GM21717 (cell line): ENCODE results near the gene ADAP2.
"Not testable (repeated sequence)": the region's sequence is repeated elsewhere in the genome, so short reads cannot be mapped to it uniquely, and the experiment has no call there.

Experiments
- ATAC-seq: cut with Tn5 transposase; IDR thresholded peaks from one replicate; pipeline ENCODE4 v1.9.1; 2021; ENCODE audit warnings: mild to moderate bottlenecking, moderate library complexity; ENCODE audit not compliant: unreplicated experiment

ADAP2 gene

GRCh38 chr17:30921544-30922196 lies at the start of gene ADAP2:
TSS of gene ADAP2 (plus strand) at chr17:30921945. CDS start at chr17:30922015, 70 bp downstream.
- ATAC-seq: no peak

DNA sequence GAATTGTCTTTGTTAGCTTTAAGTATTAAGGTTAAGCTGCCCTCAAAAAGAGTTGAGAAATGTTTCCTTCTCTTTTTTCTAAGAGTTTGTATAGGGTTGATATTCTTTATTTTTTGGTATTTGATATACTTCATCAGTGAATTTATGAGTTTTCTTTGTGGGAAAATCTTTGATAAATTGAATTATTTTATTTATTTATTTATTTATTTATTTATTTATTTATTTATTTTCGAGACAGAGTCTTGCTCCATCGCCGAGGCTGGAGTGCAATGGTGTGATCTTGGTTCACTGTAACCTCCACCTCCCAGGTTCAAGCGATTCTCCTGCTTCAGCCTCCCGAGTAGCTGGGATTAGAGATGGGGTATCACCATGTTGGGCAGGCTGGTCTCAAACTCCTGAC lies 35.6 kb upstream of the ADAP2 start:
- ATAC-seq: no peak

GRCh38 chr17:30894236-30894635 lies 27.5 kb upstream of the ADAP2 start:
- ATAC-seq: no peak

DNA sequence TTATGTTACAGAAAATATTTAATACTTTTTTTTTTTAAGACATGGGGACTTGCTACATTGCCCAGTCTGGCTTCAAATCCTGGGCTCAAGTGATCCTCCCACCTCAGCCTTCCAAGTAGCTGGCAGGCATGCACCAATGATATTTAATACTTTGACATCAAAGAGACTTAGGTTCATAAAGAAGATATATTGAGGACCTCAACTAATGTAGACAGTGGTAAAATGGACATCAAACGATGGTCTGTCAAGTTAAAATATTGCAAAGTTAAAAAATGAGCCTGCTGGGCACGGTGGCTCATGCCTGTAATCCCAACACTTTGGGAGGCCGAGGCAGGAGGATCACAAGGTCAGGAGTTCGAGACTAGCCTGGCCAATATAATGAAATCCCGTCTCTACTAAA lies 24.4 kb upstream of the ADAP2 start:
- ATAC-seq: no peak

- no peak for ATAC-seq
Observed at GRCh38 chr17:30905742-30906100, 16.0 kb upstream of the ADAP2 start.

GRCh38 chr17:30906101-30906911 lies 15.4 kb upstream of the ADAP2 start, which contains the start of gene TEFM:
TSS of gene TEFM (minus strand) at chr17:30906238. CDS start at chr17:30906198, 40 bp downstream.
- peak; percentile 81 for ATAC-seq

DNA sequence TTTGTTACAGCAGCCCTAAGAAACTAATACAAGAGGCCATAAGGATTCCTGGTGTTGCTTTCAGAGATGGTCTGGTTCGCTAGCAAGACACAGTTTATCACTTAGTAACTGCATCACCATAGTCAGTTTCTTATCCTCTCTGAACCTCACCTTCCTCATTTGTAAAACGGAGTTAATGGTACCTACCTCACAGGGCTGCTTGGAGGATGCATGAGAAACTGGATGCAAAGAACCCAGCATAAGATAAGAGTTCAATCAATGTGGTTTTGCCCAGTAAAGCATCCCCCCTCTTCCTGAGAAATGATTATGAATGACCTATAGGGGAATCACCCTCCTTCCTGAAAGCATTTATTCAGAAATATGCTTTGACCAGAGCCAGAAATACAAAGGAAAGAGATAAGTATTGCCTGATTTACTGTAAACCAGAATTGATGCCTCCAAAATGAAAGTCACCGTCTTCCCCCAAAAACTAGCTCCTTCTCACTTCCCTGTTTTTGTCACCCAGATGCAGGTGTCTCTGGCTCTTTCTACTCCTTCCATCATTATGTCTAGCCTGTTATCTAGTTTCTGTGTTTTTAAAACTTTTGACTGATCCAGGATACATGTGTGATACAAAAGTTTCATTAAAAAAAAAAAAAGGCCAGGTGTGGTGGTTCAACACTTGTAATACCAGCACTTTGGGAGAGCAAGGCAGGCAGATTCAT lies 12.9 kb upstream of the ADAP2 start:
- ATAC-seq: no peak

- ATAC-seq: not testable (repeated sequence)
Observed at GRCh38 chr17:30910151-30910550, 11.6 kb upstream of the ADAP2 start.

DNA sequence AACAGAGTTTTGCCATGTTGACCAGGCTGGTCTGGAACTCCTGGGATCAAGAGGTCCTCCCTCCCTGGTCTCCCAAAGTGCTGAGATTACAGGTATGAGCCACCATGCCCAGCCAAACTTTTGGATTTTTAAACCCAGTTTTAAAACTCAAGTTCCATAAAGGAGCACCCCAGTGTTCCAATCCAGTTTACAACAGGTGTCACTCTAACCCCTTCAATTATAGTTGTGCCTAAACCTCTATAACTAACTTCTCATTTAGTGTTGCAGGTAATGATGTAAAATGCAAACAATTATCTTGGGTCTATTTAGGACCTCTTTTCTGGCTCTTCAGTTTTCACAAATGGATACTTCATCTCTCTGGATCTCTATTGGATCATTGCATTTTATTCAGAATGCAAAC lies 7.8 kb upstream of the ADAP2 start:
- ATAC-seq: no peak

DNA sequence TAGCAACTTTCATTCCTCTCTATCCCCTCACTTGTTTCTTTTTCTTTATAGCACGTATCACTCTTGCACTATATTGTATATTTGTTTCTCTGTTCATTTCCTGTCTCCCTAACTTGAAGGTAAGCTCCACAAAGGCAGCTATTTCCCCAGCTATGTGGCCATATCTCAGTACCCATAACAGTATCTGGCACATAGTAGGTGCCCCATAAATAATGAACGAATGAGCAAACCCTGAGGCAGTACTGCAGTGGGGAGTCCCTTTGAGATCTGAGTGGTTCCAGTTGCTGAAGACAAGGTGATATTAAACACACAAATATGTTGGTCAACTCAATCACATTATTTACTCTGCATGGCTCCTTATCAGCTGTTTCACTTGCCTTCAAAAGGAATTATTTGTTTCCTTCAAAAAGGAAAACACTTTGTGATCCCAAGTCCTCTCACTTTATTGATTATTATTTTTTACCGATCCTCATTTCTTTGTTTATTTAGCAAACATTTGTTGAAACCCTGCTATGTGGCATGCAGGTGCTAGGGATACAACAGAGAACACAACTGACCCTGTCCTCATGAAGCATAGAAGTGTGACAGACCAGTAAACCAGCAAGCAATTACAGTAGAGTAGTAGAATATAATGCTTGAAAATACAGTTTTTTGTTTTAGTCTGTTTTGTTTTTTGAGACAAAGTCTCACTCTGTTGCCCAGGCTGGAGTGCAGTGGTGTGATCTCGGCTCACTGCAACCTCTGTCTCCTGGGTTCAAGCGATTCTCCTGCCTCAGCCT lies 5.7 kb upstream of the ADAP2 start:
- ATAC-seq: no peak

- ATAC-seq: no peak
Observed at GRCh38 chr17:30917050-30917449, 4.7 kb upstream of the ADAP2 start.

DNA sequence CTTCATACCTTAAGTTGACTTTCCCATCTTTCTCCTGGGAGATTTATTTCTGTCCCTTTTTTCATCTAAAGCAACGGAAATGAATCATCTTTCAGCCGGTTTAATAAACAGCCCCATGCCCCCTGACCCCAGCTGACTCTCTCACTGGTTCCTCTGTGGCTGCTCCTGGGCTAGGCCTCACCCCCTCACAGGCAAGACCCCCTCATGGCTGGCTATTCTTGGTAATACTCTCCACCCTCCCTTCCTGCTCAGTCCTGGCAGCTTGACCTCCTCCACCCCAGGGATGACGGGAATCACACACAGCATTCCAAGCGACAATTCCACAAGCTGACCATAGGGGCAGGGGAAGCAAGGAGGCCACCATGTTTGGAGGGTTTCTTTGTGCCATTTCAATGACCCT lies 1.5 kb upstream of the ADAP2 start:
- no peak for ATAC-seq

GRCh38 chr17:30920683-30921543 lies 832 bp upstream of the ADAP2 start:
- no peak for ATAC-seq

DNA sequence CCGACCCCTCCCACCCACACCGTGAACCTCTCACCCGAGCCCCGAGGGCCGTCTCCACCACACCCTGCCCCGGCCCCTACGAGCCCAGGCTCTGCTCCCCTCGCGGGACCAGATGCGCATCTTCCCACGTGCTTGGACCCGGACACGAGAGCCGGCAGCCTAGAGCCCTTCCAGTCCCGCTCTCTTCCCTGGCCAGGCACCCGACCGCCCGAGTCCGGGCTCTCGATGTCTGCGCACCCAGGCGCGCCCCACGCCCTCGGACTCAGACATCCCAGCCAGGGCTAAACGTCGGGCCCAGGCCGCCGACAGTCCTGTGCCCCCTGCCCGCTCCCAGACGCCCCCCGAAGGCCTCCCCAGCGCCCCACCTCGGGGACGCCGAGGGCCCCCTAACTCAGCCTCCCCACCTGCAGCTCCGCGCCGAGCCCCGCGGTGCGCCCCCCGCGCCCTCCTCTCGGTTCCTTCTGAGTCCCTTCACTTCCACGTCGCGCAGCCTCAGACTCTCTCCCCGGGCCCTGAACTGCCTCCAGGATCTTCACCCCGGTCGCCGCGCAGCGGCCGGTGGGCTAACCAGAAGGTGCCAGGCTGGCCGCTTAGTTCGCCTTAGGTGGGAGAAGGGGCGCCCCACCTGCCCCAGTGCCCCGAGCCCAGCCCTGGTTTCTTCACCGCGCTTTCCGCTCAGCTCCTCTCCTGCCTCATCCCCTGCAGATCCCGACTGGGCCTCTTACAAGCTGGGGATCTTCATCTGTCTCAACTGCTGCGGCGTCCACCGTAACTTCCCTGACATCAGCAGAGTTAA lies 688 bp downstream of the ADAP2 start:
- ATAC-seq: no peak

GRCh38 chr17:30924341-30924740 lies 2.6 kb downstream of the ADAP2 start:
- no peak for ATAC-seq

GRCh38 chr17:30926516-30926915 lies 4.8 kb downstream of the ADAP2 start:
- ATAC-seq: no peak

- ATAC-seq: no peak
Observed at GRCh38 chr17:30927756-30928155, 6.0 kb downstream of the ADAP2 start.

DNA sequence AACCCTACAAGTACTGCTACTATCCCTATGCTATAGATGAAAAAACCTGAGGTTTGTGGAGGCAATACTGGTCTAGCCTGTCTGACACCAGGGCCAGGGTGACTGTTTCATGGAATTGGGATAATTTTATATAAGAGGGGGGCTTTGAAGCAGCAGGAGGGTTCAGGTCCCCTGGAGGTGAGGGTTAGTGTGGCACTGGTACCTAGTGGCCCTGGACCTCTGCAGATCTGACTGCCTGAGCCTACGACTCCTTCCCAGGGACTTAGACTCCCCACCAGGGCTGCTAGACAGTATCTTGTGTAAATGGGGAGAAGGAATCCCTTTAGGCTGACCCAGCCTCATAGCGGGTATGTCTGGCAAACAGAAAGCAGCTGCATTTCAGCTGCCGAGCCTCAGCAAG lies 6.8 kb downstream of the ADAP2 start:
- no peak for ATAC-seq

- no peak for ATAC-seq
Observed at GRCh38 chr17:30929081-30929633, 7.4 kb downstream of the ADAP2 start.
